WTC11 (cell line): ENCODE measurements around the gene SGPL1.

Source experiments
- ARID4B ChIP-seq: sonication (generic); formaldehyde crosslinking; IDR thresholded peaks from 2 replicates; pipeline ENCODE4 v1.8.0; 2023; ENCODE audit warnings: missing genetic modification reagents, mild to moderate bottlenecking, borderline replicate concordance
- ATF2 ChIP-seq: sonication (generic); formaldehyde crosslinking; IDR thresholded peaks from 2 replicates; pipeline ENCODE4 v1.8.1; 2022; ENCODE audit warnings: low read depth, missing genetic modification reagents, borderline replicate concordance
- CREB1 ChIP-seq: sonication (generic); formaldehyde crosslinking; IDR thresholded peaks from 2 replicates; pipeline ENCODE4 v1.8.0; 2023; ENCODE audit warnings: mild to moderate bottlenecking, missing genetic modification reagents
- CTCF ChIP-seq: fragments of 200-600 bp; IDR thresholded peaks from 2 replicates; pipeline ENCODE4 v1.8.0; 2022; ENCODE audit warnings: antibody characterized with exemption
- E2F4 ChIP-seq: sonication (generic); formaldehyde crosslinking; IDR thresholded peaks from 2 replicates; pipeline ENCODE4 v1.8.1; 2022; ENCODE audit warnings: low read depth, mild to moderate bottlenecking, moderate library complexity, missing genetic modification reagents, borderline replicate concordance
- ETV6 ChIP-seq: sonication (generic); formaldehyde crosslinking; IDR thresholded peaks from 2 replicates; pipeline ENCODE4 v1.8.1; 2022; ENCODE audit warnings: mild to moderate bottlenecking, missing genetic modification reagents
- FOXJ3 ChIP-seq: sonication (generic); formaldehyde crosslinking; IDR thresholded peaks from 2 replicates; pipeline ENCODE4 v1.9.0; 2021; ENCODE audit warnings: missing genetic modification reagents, mild to moderate bottlenecking, borderline replicate concordance
- FOXK1 ChIP-seq: sonication (generic); formaldehyde crosslinking; IDR thresholded peaks from 2 replicates; pipeline ENCODE4 v1.8.0; 2022; ENCODE audit warnings: mild to moderate bottlenecking, moderate library complexity, missing genetic modification reagents
- HMGXB4 ChIP-seq: sonication (generic); formaldehyde crosslinking; IDR thresholded peaks from 2 replicates; pipeline ENCODE4 v1.8.1; 2023; ENCODE audit warnings: mild to moderate bottlenecking, moderate library complexity, missing genetic modification reagents
- NFYB ChIP-seq: sonication (generic); formaldehyde crosslinking; conservative IDR thresholded peaks from 2 replicates; pipeline ENCODE4 v1.8.0; 2022; ENCODE audit warnings: low read depth, missing genetic modification reagents
- PRRX2 ChIP-seq: fragments of 250-450 bp; sonication (Bioruptor Pico); IDR thresholded peaks from 2 replicates; pipeline ENCODE4 v1.8.0; 2021; ENCODE audit warnings: mild to moderate bottlenecking
- USF1 ChIP-seq: sonication (generic); formaldehyde crosslinking; IDR thresholded peaks from 2 replicates; pipeline ENCODE4 v1.8.0; 2022; ENCODE audit warnings: mild to moderate bottlenecking, missing genetic modification reagents
- ZBTB21 ChIP-seq: sonication (generic); formaldehyde crosslinking; IDR thresholded peaks from 2 replicates; pipeline ENCODE4 v1.8.1; 2023; ENCODE audit warnings: mild to moderate bottlenecking, missing genetic modification reagents, borderline replicate concordance
- ZNF512 ChIP-seq: sonication (generic); formaldehyde crosslinking; IDR thresholded peaks from 2 replicates; pipeline ENCODE4 v1.8.1; 2022; ENCODE audit warnings: missing genetic modification reagents, borderline replicate concordance

- no peak for TF ChIP-seq ZNF512
- no peak for TF ChIP-seq ATF2 (CRISPR knock-in tag)
- TF ChIP-seq CTCF = no peak
- TF ChIP-seq ARID4B (CRISPR knock-in tag) = no peak
- no peak for TF ChIP-seq E2F4 (CRISPR knock-in tag)
- no peak for TF ChIP-seq NFYB (CRISPR knock-in tag)
- TF ChIP-seq ETV6 = no peak
- no peak for TF ChIP-seq USF1 (CRISPR knock-in tag)
- TF ChIP-seq HMGXB4 (CRISPR knock-in tag) = no peak
- TF ChIP-seq FOXJ3 (CRISPR knock-in tag) = no peak
- no peak for TF ChIP-seq ZBTB21 (CRISPR knock-in tag)
- no peak for TF ChIP-seq CREB1
- TF ChIP-seq FOXK1 (CRISPR knock-in tag) = no peak
- TF ChIP-seq PRRX2 (CRISPR knock-in tag) = no peak
These were observed 58.3 kb downstream of the SGPL1 start for GRCh38 chr10:70874061-70874460.
